GM21381 (cell line): Measurements from ENCODE around the gene MYO3B.
"Not testable (repeated sequence)": the region's sequence is repeated elsewhere in the genome, so short reads cannot be mapped to it uniquely, and the experiment has no call there.

ENCODE experiments used
- ATAC-seq: cut with Tn5 transposase; IDR thresholded peaks from one replicate; pipeline ENCODE4 v1.9.1; 2021; ENCODE audit warnings: mild to moderate bottlenecking, moderate library complexity; ENCODE audit not compliant: unreplicated experiment

MYO3B gene

GRCh38 chr2:170206805-170207407 lies 29.0 kb downstream of the MYO3B start:
- ATAC-seq = no peak

GRCh38 chr2:170207901-170208300 lies 30.0 kb downstream of the MYO3B start:
- no peak for ATAC-seq

GRCh38 chr2:170208967-170209366 lies 31.0 kb downstream of the MYO3B start:
- no peak for ATAC-seq

- ATAC-seq = peak; percentile 38
Measured at GRCh38 chr2:170212625-170213280, 34.8 kb downstream of the MYO3B start.

- not testable (repeated sequence) for ATAC-seq
Measured at GRCh38 chr2:170213281-170213625, 35.3 kb downstream of the MYO3B start.

GRCh38 chr2:170213651-170214050 lies 35.7 kb downstream of the MYO3B start:
- ATAC-seq = no peak

GRCh38 chr2:170214309-170214948 lies 36.5 kb downstream of the MYO3B start:
- ATAC-seq = no peak

- no peak for ATAC-seq
Measured at GRCh38 chr2:170215021-170215420, 37.1 kb downstream of the MYO3B start.

GRCh38 chr2:170216428-170216827 lies 38.5 kb downstream of the MYO3B start:
- ATAC-seq = no peak

GRCh38 chr2:170216981-170217380 lies 39.0 kb downstream of the MYO3B start:
- ATAC-seq = no peak

- ATAC-seq = no peak
Measured at GRCh38 chr2:170217778-170218251, 39.9 kb downstream of the MYO3B start.

GRCh38 chr2:170218456-170218855 lies 40.5 kb downstream of the MYO3B start:
- ATAC-seq = no peak

- no peak for ATAC-seq
Measured at GRCh38 chr2:170218931-170219330, 41.0 kb downstream of the MYO3B start.

- ATAC-seq = no peak
Measured at GRCh38 chr2:170221317-170222288, 43.7 kb downstream of the MYO3B start.

GRCh38 chr2:170222298-170222697 lies 44.4 kb downstream of the MYO3B start:
- ATAC-seq = no peak

GRCh38 chr2:170222842-170223241 lies 44.9 kb downstream of the MYO3B start:
- no peak for ATAC-seq

- no peak for ATAC-seq
Measured at GRCh38 chr2:170224692-170225294, 46.8 kb downstream of the MYO3B start.

- no peak for ATAC-seq
Measured at GRCh38 chr2:170226216-170226615, 48.3 kb downstream of the MYO3B start.

GRCh38 chr2:170227507-170227947 lies 49.6 kb downstream of the MYO3B start:
- ATAC-seq = peak; percentile 60

- ATAC-seq = no peak
Measured at GRCh38 chr2:170227951-170228350, 50.0 kb downstream of the MYO3B start.

- ATAC-seq = no peak
Measured at GRCh38 chr2:170228429-170228828, 50.5 kb downstream of the MYO3B start.
